Glutamatergic neuron (in vitro differentiated cells): Measurements from ENCODE around the gene SLC12A6. TPM values are rescaled to one million over a fixed set of nuclear protein-coding genes. Genes with fewer than 3 reads are reported as not detected.

Experiments
- DNase-seq: peaks from one replicate; pipeline ENCODE4 v3.0.0; 2022
- H3K27ac Mint-ChIP-seq: one replicate; pipeline ENCODE4 v1.8.0; 2020; ENCODE audit warnings: mild to moderate bottlenecking, mixed read lengths, inconsistent platforms; ENCODE audit not compliant: unreplicated experiment
- H3K27me3 Mint-ChIP-seq: one replicate; pipeline ENCODE4 v1.8.0; 2020; ENCODE audit warnings: mild to moderate bottlenecking, moderate library complexity, mixed read lengths, inconsistent platforms; ENCODE audit not compliant: unreplicated experiment
- H3K36me3 Mint-ChIP-seq: one replicate; pipeline ENCODE4 v1.8.0; 2020; ENCODE audit warnings: mild to moderate bottlenecking, mixed read lengths, inconsistent platforms; ENCODE audit not compliant: unreplicated experiment
- H3K4me1 Mint-ChIP-seq: one replicate; pipeline ENCODE4 v1.8.0; 2020; ENCODE audit warnings: mild to moderate bottlenecking, low read depth, mixed read lengths, inconsistent platforms; ENCODE audit not compliant: unreplicated experiment
- H3K4me3 Mint-ChIP-seq: one replicate; pipeline ENCODE4 v1.8.0; 2020; ENCODE audit warnings: mild to moderate bottlenecking, mixed read lengths, inconsistent platforms; ENCODE audit not compliant: unreplicated experiment
- H3K9me3 Mint-ChIP-seq: one replicate; pipeline ENCODE4 v1.8.0; 2020; ENCODE audit warnings: mild to moderate bottlenecking, moderate library complexity, mixed read lengths, inconsistent platforms; ENCODE audit not compliant: unreplicated experiment
- CTCF ChIP-seq: fragments of 200-600 bp; sonication (generic); IDR thresholded peaks from one replicate; pipeline ENCODE4 v1.5.0; 2021; ENCODE audit not compliant: partially characterized antibody, unreplicated experiment
- total RNA-seq: library from RNA; stranded (reverse); fragmentation: NEBNext Ultra II Directional; extraction: Animal tissue kit (Norgen Biotek cat#: 25700); gene quantifications from one replicate; pipeline ENCODE4 v1.2.1, GENCODE V29; 2021; ENCODE audit not compliant: unreplicated experiment

SLC12A6 gene
- total RNA-seq, 1 donor from 2014 or later: 43.3 TPM

DNA sequence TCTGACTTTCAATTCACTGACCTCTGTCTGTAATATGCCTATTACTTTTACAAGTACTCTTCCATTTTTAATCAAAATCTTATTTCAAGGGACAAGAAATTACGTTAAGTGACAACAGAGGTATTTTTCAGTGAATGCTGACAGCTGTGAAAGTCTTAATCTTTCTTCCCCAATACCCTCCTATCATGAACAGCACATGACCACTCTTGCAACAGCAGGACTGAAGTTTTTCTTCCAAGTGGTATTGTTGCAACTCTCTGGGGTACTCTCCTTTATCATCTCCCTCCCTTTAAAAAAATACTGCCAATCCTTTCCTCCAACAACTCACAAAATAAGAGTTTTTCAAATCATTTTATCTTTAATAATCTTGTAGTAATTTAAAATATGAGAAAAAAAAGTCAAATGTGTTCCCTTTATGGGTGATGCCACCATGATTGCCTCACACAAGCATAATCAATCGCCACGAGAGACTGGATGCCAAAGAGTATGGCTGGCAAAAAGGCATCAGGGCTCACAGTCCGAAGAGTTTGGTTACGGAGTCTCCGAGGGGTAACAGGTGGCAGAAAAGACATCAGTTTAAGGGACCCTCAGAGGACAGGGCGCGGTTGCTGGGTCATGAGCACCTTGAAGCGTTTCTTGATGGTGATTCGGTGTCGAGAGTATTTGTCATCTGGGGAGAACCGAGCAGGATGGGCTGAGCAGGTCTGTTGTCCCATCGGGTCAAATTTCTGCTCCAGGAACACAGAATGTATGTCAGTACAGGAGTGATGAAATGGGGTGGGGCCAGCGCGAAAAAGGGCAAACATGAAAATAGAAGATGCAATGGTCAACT, 4.0 kb upstream of the SLC12A6 start:
- Mint-ChIP-seq H3K36me3 (no peaks in the 10 kb centered on the region), H3K4me3 (peak overlapping the region; percentile 95), H3K27me3 (peaks cover 5% of the 10 kb centered on the region), H3K4me1 (peaks cover 9% of the 10 kb centered on the region), H3K9me3 (peaks cover 12% of the 10 kb centered on the region), H3K27ac (peak overlapping the region; percentile 71)
- DNase-seq: no peak
- no peak for TF ChIP-seq CTCF

GRCh38 chr15:34339946-34340345, 2.4 kb upstream of the SLC12A6 start:
- Mint-ChIP-seq H3K4me3 (peak overlapping the region; percentile 15), H3K27ac (no peak overlapping the region), H3K4me1 (peaks cover 13% of the 10 kb centered on the region), H3K9me3 (peaks cover 12% of the 10 kb centered on the region), H3K27me3 (peaks cover 5% of the 10 kb centered on the region), H3K36me3 (no peaks in the 10 kb centered on the region)
- no peak for TF ChIP-seq CTCF
- DNase-seq: no peak

- Mint-ChIP-seq H3K9me3 (peaks cover 12% of the 10 kb centered on the region), H3K27ac (peak overlapping the region; percentile 80), H3K27me3 (peaks cover 5% of the 10 kb centered on the region), H3K4me3 (peak overlapping the region; percentile 79), H3K4me1 (peaks cover 13% of the 10 kb centered on the region), H3K36me3 (no peaks in the 10 kb centered on the region)
- no peak for DNase-seq
- TF ChIP-seq CTCF: no peak
Observed at GRCh38 chr15:34338347-34338746, 766 bp upstream of the SLC12A6 start.

DNA sequence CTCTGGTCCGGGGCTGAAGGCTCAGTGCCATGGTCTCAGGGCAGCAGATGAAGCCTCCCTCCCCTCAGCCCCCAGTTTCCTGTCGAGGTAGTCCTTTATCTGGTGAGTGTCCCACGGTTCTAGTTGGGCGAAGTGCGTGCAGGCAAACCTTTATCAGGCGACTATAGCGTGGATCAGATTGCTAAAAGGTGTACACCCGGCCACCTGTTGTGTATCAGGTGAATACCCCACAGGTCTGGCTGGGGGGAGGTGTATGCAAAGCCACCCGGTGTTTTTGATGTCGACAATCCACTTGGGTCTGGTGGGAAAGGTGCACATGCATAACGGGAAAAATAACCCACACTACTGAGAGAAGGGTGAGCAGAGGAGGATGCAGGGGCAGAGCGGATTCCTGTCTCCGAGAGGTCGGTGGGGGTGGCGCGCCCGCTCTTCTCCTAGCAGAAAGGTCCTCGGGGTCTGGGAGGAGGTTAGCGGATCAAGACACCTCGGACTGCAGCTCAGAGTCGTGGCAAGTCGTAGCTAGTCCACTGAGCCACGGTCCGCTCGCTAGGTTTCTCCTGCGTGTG, 507 bp downstream of the SLC12A6 start:
- DNase-seq: no peak
- Mint-ChIP-seq H3K27me3 (peaks cover 5% of the 10 kb centered on the region), H3K4me1 (peaks cover 13% of the 10 kb centered on the region), H3K36me3 (no peaks in the 10 kb centered on the region), H3K9me3 (peaks cover 12% of the 10 kb centered on the region), H3K27ac (peak overlapping the region; percentile 96), H3K4me3 (peak overlapping the region; percentile 95)
- TF ChIP-seq CTCF: no peak
